Neural crest cell (in vitro differentiated cells): Measurements from ENCODE around the gene SLC25A15. TPM values are rescaled to one million over a fixed set of nuclear protein-coding genes. Genes with fewer than 3 reads are reported as not detected.

Experiments
- DNase-seq: peaks from one replicate; pipeline ENCODE4 v3.0.0; 2021; ENCODE audit warnings: low read depth, mixed read lengths, low spot score
- H3K27ac Mint-ChIP-seq: one replicate; pipeline ENCODE4 v1.8.0; 2021; ENCODE audit warnings: mild to moderate bottlenecking, mixed read lengths; ENCODE audit not compliant: unreplicated experiment
- H3K27me3 Mint-ChIP-seq: 2 replicates; pipeline ENCODE4 v1.8.0; 2021; ENCODE audit warnings: low read depth, mild to moderate bottlenecking, mixed read lengths
- H3K36me3 Mint-ChIP-seq: 2 replicates; pipeline ENCODE4 v1.8.0; 2021; ENCODE audit warnings: low read depth, mild to moderate bottlenecking, mixed read lengths
- H3K4me1 Mint-ChIP-seq: 2 replicates; pipeline ENCODE4 v1.8.0; 2021; ENCODE audit warnings: mixed read lengths
- H3K4me3 Mint-ChIP-seq: one replicate; pipeline ENCODE4 v1.8.0; 2021; ENCODE audit warnings: mild to moderate bottlenecking, mixed read lengths
- H3K9me3 Mint-ChIP-seq: 2 replicates; pipeline ENCODE4 v1.8.0; 2021; ENCODE audit warnings: mixed read lengths
- CTCF ChIP-seq: fragments of 200-600 bp; sonication (generic); conservative IDR thresholded peaks from 2 replicates; pipeline ENCODE4 v1.5.0; 2021; ENCODE audit warnings: antibody characterized with exemption, mild to moderate bottlenecking
- total RNA-seq: library from RNA; stranded (reverse); gene quantifications from 2 replicates; pipeline ENCODE4 v1.2.1, GENCODE V29; 2021

SLC25A15 gene
- total RNA-seq, 1 donor from 2014 or later, result 23.5 TPM

- Mint-ChIP-seq H3K27me3 (no peaks in the 10 kb centered on the region), H3K9me3 (no peaks in the 10 kb centered on the region), H3K4me1 (no peaks in the 10 kb centered on the region), H3K27ac (no peak overlapping the region), H3K36me3 (peaks cover 5% of the 10 kb centered on the region), H3K4me3 (no peak overlapping the region)
- TF ChIP-seq CTCF, result no peak
- DNase-seq, result no peak
Observed at GRCh38 chr13:40762849-40763248, 26.6 kb upstream of the SLC25A15 start.

GRCh38 chr13:40764587-40765403 is 24.6 kb upstream of the SLC25A15 start:
- H3K36me3 Mint-ChIP-seq, result no peaks in the 10 kb centered on the region
- H3K27me3 Mint-ChIP-seq, result no peaks in the 10 kb centered on the region
- DNase-seq, result no peak
- no peaks in the 10 kb centered on the region for H3K9me3 Mint-ChIP-seq
- no peak overlapping the region for H3K4me3 Mint-ChIP-seq
- H3K27ac Mint-ChIP-seq, result no peak overlapping the region
- TF ChIP-seq CTCF, result no peak
- peaks cover 10% of the 10 kb centered on the region for H3K4me1 Mint-ChIP-seq

GRCh38 chr13:40765602-40766001 is 23.8 kb upstream of the SLC25A15 start:
- Mint-ChIP-seq H3K36me3 (no peaks in the 10 kb centered on the region), H3K9me3 (no peaks in the 10 kb centered on the region), H3K27me3 (no peaks in the 10 kb centered on the region), H3K27ac (no peak overlapping the region), H3K4me1 (peaks cover 18% of the 10 kb centered on the region), H3K4me3 (no peak overlapping the region)
- DNase-seq, result no peak
- no peak for TF ChIP-seq CTCF

- Mint-ChIP-seq H3K4me3 (peak overlapping the region; percentile 98), H3K27ac (no peak overlapping the region), H3K27me3 (no peaks in the 10 kb centered on the region)
Observed at GRCh38 chr13:40769970-40770369, 19.4 kb upstream of the SLC25A15 start.

GRCh38 chr13:40770609-40770933 is 18.8 kb upstream of the SLC25A15 start:
- no peak for TF ChIP-seq CTCF
- Mint-ChIP-seq H3K4me1 (peaks cover 24% of the 10 kb centered on the region), H3K36me3 (no peaks in the 10 kb centered on the region), H3K4me3 (peak overlapping the region; percentile 98), H3K27ac (peak overlapping the region; percentile 99), H3K27me3 (no peaks in the 10 kb centered on the region), H3K9me3 (no peaks in the 10 kb centered on the region)
- DNase-seq, result no peak

More at GRCh38 chr13:40769970-40770369, 19.4 kb upstream of the SLC25A15 start:
- DNase-seq, result no peak
- no peak for TF ChIP-seq CTCF
- H3K36me3 Mint-ChIP-seq, result no peaks in the 10 kb centered on the region
- peaks cover 24% of the 10 kb centered on the region for H3K4me1 Mint-ChIP-seq
- no peaks in the 10 kb centered on the region for H3K9me3 Mint-ChIP-seq
